Measurements from ENCODE around the gene ELL2.

DNA sequence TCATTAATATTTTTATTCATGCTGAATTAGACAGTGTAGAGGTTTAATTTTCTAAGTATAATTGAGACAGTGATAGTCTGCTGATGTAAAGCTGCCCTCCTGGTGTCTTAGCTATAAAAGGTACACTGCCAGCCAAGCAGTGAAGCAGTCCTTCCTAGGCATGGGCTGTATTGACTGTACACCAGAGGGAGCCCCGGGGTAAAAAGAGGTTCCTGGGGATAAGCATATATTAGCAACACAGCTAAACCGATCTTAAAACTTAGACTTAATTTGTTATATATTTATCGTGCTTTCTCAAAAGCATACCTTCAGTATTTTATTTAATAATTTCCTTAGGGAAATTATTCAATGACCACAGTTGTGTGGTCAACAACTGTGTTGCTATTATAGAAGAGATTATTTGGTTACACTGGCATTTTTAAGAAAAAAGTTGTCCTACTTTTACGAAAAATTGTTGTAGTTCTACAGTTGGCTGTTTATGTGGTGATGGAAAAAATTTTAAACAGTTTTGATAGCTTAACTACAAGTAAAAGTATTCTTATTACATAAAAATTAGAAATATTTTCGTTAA, 68.8 kb downstream of the ELL2 start:
- TF ChIP-seq POLR2A (IDR thresholded peaks at IDR 0.05; ENCODE audit: low read length) (no peak), GATA1 (IDR thresholded peaks at IDR 0.05; ENCODE audit: low read depth, low read length) (no peak)

Data from erythroblast (primary cell).